ENCODE data around the gene KLKB1. TPM values are rescaled to one million over a fixed set of nuclear protein-coding genes. Genes with fewer than 3 reads are reported as not detected.
A peak's percentile ranks its signal among the peaks of the same experiment; 100 is the strongest.

Gene KLKB1
- total and polyA plus RNA-seq, 11 donors: 0.33 to 2.1 (median 0.80) TPM

DNA sequence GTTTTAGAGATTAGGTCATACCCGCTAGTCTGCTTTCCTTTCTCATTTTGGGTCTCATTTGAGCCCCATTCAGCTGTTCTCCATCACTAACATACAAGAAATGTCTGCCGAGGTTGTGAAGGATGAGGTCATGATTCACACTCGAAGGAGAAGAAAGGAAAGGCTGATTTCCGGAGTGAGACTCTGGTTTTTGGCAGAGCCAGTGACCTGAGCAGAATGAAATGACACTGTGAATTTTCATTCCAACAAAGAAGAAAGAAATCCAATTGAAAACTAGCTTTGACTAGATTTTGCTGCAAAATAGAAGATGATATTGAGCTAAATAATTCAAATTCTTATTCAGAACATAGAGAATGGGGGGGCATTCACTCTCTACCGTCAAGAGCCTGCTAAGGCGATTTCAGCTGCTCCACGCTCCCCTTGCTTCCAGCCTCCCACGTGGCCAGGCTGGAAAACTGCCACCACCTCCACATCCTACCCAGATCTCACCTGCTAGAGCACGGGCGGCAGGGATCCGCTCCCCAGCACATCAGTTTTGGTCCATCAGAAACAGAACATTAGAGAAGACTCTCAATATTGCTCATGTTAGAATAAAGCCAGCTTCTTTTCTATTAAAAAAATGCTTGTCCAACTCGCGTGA is 77.7 kb downstream of the KLKB1 start:
- Histone ChIP-seq H3K4me3 (no peak overlapping the region), H3K9me3 (no peaks in the 10 kb centered on the region), H3K4me1 (peaks cover 0 to 4% (median 0%) of the 10 kb centered on the region in 12 donors), H3K36me3 (no peaks in the 10 kb centered on the region), H3K27ac (no peak overlapping the region), H3K27me3 (peaks cover 0 to 36% (median 4%) of the 10 kb centered on the region in 9 donors)
- peak in 1 of 4 donors; percentile 34 for ATAC-seq
- DNase-seq: no peak
- intact Hi-C loops (cut with DNase I): no loop called here
- 41 to 47% (median 45%) methylated on average over 13 of the region's 13 CpGs for WGBS, 4 donors
- TF ChIP-seq, protein P1, sequence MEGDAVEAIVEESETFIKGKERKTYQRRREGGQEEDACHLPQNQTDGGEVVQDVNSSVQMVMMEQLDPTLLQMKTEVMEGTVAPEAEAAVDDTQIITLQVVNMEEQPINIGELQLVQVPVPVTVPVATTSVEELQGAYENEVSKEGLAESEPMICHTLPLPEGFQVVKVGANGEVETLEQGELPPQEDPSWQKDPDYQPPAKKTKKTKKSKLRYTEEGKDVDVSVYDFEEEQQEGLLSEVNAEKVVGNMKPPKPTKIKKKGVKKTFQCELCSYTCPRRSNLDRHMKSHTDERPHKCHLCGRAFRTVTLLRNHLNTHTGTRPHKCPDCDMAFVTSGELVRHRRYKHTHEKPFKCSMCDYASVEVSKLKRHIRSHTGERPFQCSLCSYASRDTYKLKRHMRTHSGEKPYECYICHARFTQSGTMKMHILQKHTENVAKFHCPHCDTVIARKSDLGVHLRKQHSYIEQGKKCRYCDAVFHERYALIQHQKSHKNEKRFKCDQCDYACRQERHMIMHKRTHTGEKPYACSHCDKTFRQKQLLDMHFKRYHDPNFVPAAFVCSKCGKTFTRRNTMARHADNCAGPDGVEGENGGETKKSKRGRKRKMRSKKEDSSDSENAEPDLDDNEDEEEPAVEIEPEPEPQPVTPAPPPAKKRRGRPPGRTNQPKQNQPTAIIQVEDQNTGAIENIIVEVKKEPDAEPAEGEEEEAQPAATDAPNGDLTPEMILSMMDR (IDR thresholded peaks at IDR 0.05): no peak
- TF ChIP-seq POLR2A (IDR thresholded peaks at IDR 0.05): no peak

DNA sequence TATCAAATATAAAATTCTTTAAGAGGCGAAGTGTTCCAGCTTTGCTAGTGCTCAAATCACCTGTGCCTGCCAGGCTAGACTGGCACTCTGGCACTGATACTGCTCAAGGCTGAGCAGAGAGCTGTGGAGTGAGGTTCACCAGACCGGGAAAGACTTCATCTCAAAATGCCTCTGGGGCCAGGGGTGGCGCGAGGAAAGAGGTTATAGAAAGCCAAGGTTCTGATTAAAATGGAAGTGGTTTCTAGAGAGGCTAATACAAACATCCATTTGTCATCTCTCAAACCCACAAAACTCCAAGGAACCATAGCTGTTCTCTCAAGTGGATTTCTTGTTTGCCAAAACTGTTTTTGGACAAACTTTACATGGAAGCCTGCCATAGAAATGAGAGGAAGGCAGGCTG is 80.2 kb downstream of the KLKB1 start:
- intact Hi-C loops (cut with DNase I): no loop called here
- peaks cover 0 to 45% (median 4%) of the 10 kb centered on the region in 9 donors for H3K27me3 ChIP-seq
- DNase-seq: no peak
- H3K4me1 ChIP-seq: peaks cover 0 to 4% (median 0%) of the 10 kb centered on the region in 12 donors
- no peaks in the 10 kb centered on the region for H3K36me3 ChIP-seq
- 30 to 49% (median 37%) methylated on average over 4 of the region's 4 CpGs for WGBS, 4 donors
- TF ChIP-seq, protein P1 (IDR thresholded peaks at IDR 0.05): no peak
- TF ChIP-seq POLR2A (IDR thresholded peaks at IDR 0.05): no peak
- H3K4me3 ChIP-seq: no peak overlapping the region
- H3K9me3 ChIP-seq: no peaks in the 10 kb centered on the region
- no peak overlapping the region for H3K27ac ChIP-seq
- ATAC-seq: peak in 3 of 4 donors; percentile 42 to 67 (median 45)

DNA sequence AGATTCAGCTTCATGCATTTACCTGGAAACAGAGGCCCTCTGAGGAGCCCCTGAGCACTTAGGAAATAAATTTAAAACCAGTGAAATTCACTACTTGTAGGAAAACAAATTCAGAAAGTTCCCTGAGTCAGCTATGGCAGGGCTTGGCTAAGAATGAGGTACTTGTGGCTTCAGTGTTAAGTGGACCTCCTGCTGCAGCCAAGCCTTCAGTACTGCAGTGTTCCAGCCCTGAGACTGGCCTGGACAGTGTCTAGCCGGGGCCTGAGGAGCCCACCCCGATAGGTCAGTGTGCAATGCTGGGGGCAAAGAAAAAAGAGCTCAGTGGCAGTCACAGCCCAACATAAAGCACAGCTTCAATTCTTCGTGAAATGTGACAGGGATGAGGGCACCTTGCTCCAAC is 80.6 kb downstream of the KLKB1 start:
- DNase-seq: no peak
- TF ChIP-seq, protein P1 (IDR thresholded peaks at IDR 0.05): no peak
- TF ChIP-seq POLR2A (IDR thresholded peaks at IDR 0.05): no peak
- intact Hi-C loops (cut with DNase I): no loop called here
- Histone ChIP-seq H3K36me3 (no peaks in the 10 kb centered on the region), H3K4me3 (no peak overlapping the region), H3K27me3 (peaks cover 0 to 46% (median 4%) of the 10 kb centered on the region in 9 donors), H3K9me3 (no peaks in the 10 kb centered on the region), H3K27ac (no peak overlapping the region), H3K4me1 (peaks cover 0 to 4% (median 0%) of the 10 kb centered on the region in 12 donors)
- peak in 2 of 4 donors; percentile 24 to 42 for ATAC-seq
- 44 to 50% (median 44%) methylated on average over 3 of the region's 3 CpGs for WGBS, 4 donors

Other genes starting within 250 kb of the KLKB1 start
- gene TLR3, start 158.4 kb upstream of the KLKB1 start, total RNA-seq: 10 to 100 TPM in 2 of 9 donors, 1 to 10 TPM in 7; 1.7 to 18.6 (median 3.5) TPM
- gene TLR3, start 158.4 kb upstream of the KLKB1 start, polyA plus RNA-seq: 1 to 10 TPM in 1 of 2 donors, under 1 TPM in 1; 0.69 to 1.0 TPM
- gene FAM149A, start 122.8 kb upstream of the KLKB1 start, total RNA-seq: 10 to 100 TPM in 2 of 9 donors, 1 to 10 TPM in 7; 6.5 to 13.0 (median 8.6) TPM
- 1 to 10 TPM; 1.6 to 2.2 TPM for gene FAM149A, start 122.8 kb upstream of the KLKB1 start, polyA plus RNA-seq
- gene CYP4V2, start 35.9 kb upstream of the KLKB1 start, total RNA-seq: 10 to 100 TPM; 15.8 to 44.6 (median 28.6) TPM
- gene CYP4V2, start 35.9 kb upstream of the KLKB1 start, polyA plus RNA-seq: 10 to 100 TPM; 14.4 to 17.3 TPM
- gene F11, start 38.7 kb downstream of the KLKB1 start, total RNA-seq: not detected
- gene F11, start 38.7 kb downstream of the KLKB1 start, polyA plus RNA-seq: not detected